ENCODE data around the gene PRKAG2. TPM values are rescaled to one million over a fixed set of nuclear protein-coding genes. Genes with fewer than 3 reads are reported as not detected.

PRKAG2 gene
- total and polyA plus RNA-seq, 2 experiments from 2014 or later, result 9.1 to 14.9 TPM

DNA sequence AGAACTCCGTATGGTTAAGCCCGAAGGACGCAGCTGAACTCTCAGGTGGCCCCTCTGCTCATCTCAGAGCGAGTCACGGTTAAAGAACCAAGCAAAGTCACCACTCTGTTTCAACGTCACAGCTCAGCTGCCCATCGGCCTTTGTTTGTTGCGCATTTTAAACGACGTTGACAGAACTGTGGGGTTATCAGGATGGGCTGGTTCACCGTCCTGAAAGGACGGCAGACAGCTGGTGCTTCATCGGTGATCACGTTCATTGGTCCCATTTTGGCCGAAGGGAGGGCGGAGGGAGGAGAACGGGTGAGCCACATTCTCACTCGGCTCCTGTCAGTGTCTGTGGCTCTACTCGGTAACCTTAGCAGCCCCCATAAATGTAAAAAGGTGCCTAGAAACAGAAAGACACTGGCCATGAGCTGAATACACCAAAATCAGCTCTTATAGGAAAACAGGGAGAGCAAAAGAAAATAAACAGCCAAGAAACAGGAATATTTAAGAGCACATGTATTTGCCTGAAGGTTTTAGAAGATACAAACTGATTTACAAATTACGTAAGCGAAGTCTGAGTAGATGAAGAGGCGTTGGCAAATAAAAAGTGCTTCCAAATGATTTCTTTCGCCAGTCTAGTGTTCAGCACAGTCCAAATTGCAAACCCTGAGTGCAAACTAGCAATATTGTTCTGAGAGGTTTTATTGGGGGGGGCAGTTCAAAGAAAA, 8.4 kb downstream of the PRKAG2 start:
- no peaks in the 10 kb centered on the region for H3F3A ChIP-seq (replicated peaks; ENCODE audit: low read depth)
- H3K79me2 ChIP-seq (replicated peaks; ENCODE audit: insufficient read depth), result no peaks in the 10 kb centered on the region
- H3K4me2 ChIP-seq, result peak overlapping the region; percentile 43
- Mint-ChIP-seq H3K27me3 (ENCODE audit: insufficient read depth, low read depth, poor library complexity) (peaks cover 11% of the 10 kb centered on the region), H3K36me3 (ENCODE audit: low read depth) (no peaks in the 10 kb centered on the region), H3K4me3 (no peak overlapping the region), H3K27ac (no peak overlapping the region), H3K4me1 (peaks cover 20% of the 10 kb centered on the region), H3K9me3 (no peaks in the 10 kb centered on the region)
- H3K27me3 ChIP-seq (ENCODE audit: insufficient read depth), result no peaks in the 10 kb centered on the region
- no peaks in the 10 kb centered on the region for H4K20me1 ChIP-seq (replicated peaks; ENCODE audit: insufficient read depth)
- no peaks in the 10 kb centered on the region for H3K9me2 ChIP-seq (ENCODE audit: insufficient read depth)
- DNase-seq (ENCODE audit: low spot score) (no peak), ATAC-seq (peak; percentile 47)
- no peak overlapping the region for H3K27ac ChIP-seq (ENCODE audit: low read depth)
- peaks cover 8% of the 10 kb centered on the region for H3K4me1 ChIP-seq (ENCODE audit: insufficient read depth)
- peak overlapping the region; percentile 40; the same call in 1 of the 2 replicates for H2AFZ ChIP-seq
- H3K36me3 ChIP-seq (ENCODE audit: insufficient read depth), result no peaks in the 10 kb centered on the region
- TF ChIP-seq ZNF114 (CRISPR knock-in tag; IDR thresholded peaks at IDR 0.05) (no peak), STAT1 (IDR thresholded peaks at IDR 0.05; ENCODE audit: unreplicated experiment) (no peak), CREB1 (CRISPR knock-in tag; IDR thresholded peaks at IDR 0.05; ENCODE audit: low read depth) (no peak), JUNB (IDR thresholded peaks at IDR 0.05; ENCODE audit: unreplicated experiment) (no peak), EZH2phosphoT487 (IDR thresholded peaks at IDR 0.05; ENCODE audit: unreplicated experiment) (no peak)
- TF ChIP-seq, protein P1, sequence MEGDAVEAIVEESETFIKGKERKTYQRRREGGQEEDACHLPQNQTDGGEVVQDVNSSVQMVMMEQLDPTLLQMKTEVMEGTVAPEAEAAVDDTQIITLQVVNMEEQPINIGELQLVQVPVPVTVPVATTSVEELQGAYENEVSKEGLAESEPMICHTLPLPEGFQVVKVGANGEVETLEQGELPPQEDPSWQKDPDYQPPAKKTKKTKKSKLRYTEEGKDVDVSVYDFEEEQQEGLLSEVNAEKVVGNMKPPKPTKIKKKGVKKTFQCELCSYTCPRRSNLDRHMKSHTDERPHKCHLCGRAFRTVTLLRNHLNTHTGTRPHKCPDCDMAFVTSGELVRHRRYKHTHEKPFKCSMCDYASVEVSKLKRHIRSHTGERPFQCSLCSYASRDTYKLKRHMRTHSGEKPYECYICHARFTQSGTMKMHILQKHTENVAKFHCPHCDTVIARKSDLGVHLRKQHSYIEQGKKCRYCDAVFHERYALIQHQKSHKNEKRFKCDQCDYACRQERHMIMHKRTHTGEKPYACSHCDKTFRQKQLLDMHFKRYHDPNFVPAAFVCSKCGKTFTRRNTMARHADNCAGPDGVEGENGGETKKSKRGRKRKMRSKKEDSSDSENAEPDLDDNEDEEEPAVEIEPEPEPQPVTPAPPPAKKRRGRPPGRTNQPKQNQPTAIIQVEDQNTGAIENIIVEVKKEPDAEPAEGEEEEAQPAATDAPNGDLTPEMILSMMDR (conservative IDR thresholded peaks at IDR 0.05; ENCODE audit: low read depth in 2 of 2), result no peak
- TF ChIP-seq, protein P2, sequence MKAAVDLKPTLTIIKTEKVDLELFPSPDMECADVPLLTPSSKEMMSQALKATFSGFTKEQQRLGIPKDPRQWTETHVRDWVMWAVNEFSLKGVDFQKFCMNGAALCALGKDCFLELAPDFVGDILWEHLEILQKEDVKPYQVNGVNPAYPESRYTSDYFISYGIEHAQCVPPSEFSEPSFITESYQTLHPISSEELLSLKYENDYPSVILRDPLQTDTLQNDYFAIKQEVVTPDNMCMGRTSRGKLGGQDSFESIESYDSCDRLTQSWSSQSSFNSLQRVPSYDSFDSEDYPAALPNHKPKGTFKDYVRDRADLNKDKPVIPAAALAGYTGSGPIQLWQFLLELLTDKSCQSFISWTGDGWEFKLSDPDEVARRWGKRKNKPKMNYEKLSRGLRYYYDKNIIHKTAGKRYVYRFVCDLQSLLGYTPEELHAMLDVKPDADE (IDR thresholded peaks at IDR 0.05), result no peak
- TF ChIP-seq, protein P3, sequence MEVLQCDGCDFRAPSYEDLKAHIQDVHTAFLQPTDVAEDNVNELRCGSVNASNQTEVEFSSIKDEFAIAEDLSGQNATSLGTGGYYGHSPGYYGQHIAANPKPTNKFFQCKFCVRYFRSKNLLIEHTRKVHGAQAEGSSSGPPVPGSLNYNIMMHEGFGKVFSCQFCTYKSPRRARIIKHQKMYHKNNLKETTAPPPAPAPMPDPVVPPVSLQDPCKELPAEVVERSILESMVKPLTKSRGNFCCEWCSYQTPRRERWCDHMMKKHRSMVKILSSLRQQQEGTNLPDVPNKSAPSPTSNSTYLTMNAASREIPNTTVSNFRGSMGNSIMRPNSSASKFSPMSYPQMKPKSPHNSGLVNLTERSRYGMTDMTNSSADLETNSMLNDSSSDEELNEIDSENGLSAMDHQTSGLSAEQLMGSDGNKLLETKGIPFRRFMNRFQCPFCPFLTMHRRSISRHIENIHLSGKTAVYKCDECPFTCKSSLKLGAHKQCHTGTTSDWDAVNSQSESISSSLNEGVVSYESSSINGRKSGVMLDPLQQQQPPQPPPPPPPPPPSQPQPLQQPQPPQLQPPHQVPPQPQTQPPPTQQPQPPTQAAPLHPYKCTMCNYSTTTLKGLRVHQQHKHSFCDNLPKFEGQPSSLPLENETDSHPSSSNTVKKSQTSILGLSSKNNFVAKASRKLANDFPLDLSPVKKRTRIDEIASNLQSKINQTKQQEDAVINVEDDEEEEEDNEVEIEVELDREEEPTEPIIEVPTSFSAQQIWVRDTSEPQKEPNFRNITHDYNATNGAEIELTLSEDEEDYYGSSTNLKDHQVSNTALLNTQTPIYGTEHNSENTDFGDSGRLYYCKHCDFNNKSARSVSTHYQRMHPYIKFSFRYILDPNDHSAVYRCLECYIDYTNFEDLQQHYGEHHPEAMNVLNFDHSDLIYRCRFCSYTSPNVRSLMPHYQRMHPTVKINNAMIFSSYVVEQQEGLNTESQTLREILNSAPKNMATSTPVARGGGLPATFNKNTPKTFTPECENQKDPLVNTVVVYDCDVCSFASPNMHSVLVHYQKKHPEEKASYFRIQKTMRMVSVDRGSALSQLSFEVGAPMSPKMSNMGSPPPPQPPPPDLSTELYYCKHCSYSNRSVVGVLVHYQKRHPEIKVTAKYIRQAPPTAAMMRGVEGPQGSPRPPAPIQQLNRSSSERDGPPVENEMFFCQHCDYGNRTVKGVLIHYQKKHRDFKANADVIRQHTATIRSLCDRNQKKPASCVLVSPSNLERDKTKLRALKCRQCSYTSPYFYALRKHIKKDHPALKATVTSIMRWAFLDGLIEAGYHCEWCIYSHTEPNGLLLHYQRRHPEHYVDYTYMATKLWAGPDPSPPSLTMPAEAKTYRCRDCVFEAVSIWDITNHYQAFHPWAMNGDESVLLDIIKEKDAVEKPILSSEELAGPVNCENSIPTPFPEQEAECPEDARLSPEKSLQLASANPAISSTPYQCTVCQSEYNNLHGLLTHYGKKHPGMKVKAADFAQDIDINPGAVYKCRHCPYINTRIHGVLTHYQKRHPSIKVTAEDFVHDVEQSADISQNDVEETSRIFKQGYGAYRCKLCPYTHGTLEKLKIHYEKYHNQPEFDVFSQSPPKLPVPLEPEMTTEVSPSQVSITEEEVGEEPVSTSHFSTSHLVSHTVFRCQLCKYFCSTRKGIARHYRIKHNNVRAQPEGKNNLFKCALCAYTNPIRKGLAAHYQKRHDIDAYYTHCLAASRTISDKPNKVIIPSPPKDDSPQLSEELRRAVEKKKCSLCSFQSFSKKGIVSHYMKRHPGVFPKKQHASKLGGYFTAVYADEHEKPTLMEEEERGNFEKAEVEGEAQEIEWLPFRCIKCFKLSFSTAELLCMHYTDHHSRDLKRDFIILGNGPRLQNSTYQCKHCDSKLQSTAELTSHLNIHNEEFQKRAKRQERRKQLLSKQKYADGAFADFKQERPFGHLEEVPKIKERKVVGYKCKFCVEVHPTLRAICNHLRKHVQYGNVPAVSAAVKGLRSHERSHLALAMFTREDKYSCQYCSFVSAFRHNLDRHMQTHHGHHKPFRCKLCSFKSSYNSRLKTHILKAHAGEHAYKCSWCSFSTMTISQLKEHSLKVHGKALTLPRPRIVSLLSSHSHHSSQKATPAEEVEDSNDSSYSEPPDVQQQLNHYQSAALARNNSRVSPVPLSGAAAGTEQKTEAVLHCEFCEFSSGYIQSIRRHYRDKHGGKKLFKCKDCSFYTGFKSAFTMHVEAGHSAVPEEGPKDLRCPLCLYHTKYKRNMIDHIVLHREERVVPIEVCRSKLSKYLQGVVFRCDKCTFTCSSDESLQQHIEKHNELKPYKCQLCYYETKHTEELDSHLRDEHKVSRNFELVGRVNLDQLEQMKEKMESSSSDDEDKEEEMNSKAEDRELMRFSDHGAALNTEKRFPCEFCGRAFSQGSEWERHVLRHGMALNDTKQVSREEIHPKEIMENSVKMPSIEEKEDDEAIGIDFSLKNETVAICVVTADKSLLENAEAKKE (CRISPR knock-in tag; IDR thresholded peaks at IDR 0.05), result no peak
- H3K4me3 ChIP-seq, result no peak overlapping the region
